Endodermal cell (in vitro differentiated cells): ENCODE measurements around the gene BCL2L12. TPM values are rescaled to one million over a fixed set of nuclear protein-coding genes. Genes with fewer than 3 reads are reported as not detected.

Experiments
- DNase-seq: peaks from one replicate; pipeline ENCODE4 v3.0.0-alpha.2; 2017
- H3K27ac ChIP-seq: 2 replicates; pipeline ENCODE4 v1.5.1; 2013; ENCODE audit warnings: mild to moderate bottlenecking, low read depth, low read length, moderate library complexity
- H3K27me3 ChIP-seq: 2 replicates; pipeline ENCODE4 v1.6.1; 2013; ENCODE audit warnings: mild to moderate bottlenecking, low read length, moderate library complexity; ENCODE audit not compliant: insufficient read depth, control insufficient read depth, poor library complexity, severe bottlenecking
- H3K36me3 ChIP-seq: 2 replicates; pipeline ENCODE4 v1.7.0; 2013; ENCODE audit warnings: mild to moderate bottlenecking, low read length, moderate library complexity; ENCODE audit not compliant: control insufficient read depth, insufficient read depth
- H3K4me1 ChIP-seq: one replicate; pipeline ENCODE4 v1.7.0; 2013; ENCODE audit warnings: low read length; ENCODE audit not compliant: control insufficient read depth, insufficient read depth
- H3K4me3 ChIP-seq: 2 replicates; pipeline ENCODE4 v1.5.1; 2013; ENCODE audit warnings: mild to moderate bottlenecking, low read length, moderate library complexity
- H3K9ac ChIP-seq: 2 replicates; pipeline ENCODE4 v1.6.1; 2013; ENCODE audit warnings: mild to moderate bottlenecking, low read length, moderate library complexity; ENCODE audit not compliant: poor library complexity, severe bottlenecking; ENCODE audit errors: extremely low read depth
- H3K9me3 ChIP-seq: 2 replicates; pipeline ENCODE4 v1.6.1; 2013; ENCODE audit warnings: mild to moderate bottlenecking, low read length, moderate library complexity; ENCODE audit not compliant: control insufficient read depth
- H3K27ac Mint-ChIP-seq: 2 replicates; pipeline ENCODE4 v1.8.0; 2020; ENCODE audit warnings: mixed read lengths
- H3K27me3 Mint-ChIP-seq: 2 replicates; pipeline ENCODE4 v1.8.0; 2021; ENCODE audit warnings: mild to moderate bottlenecking, mixed read lengths; ENCODE audit not compliant: insufficient read depth
- H3K36me3 Mint-ChIP-seq: 2 replicates; pipeline ENCODE4 v1.8.0; 2020; ENCODE audit warnings: low read depth, mixed read lengths
- H3K4me1 Mint-ChIP-seq: 2 replicates; pipeline ENCODE4 v1.8.0; 2020; ENCODE audit warnings: mixed read lengths
- H3K4me3 Mint-ChIP-seq: 2 replicates; pipeline ENCODE4 v1.8.0; 2020; ENCODE audit warnings: mild to moderate bottlenecking, moderate library complexity, mixed read lengths
- H3K9me3 Mint-ChIP-seq: 2 replicates; pipeline ENCODE4 v1.8.0; 2020; ENCODE audit warnings: mild to moderate bottlenecking, mixed read lengths
- CTCF ChIP-seq: fragments of 200-600 bp; sonication (generic); conservative IDR thresholded peaks from 2 replicates; pipeline ENCODE4 v1.5.0; 2021; ENCODE audit warnings: antibody characterized with exemption, mild to moderate bottlenecking
- WGBS, 2 experiments: methylation state at CpG; one replicate each; pipeline versions ENCODE4 v1.1.5 to v1.1.7; 2013; ENCODE audit warnings: missing lambda C conversion rate in 2 of 2, mixed read lengths in 1 of 2; ENCODE audit not compliant: insufficient coverage in 1 of 2, insufficient read length in 1 of 2; 5-methylcytosine and 5-hydroxymethylcytosine counted together
- total RNA-seq, 2 donors: library from RNA; stranded (reverse); fragmentation: NEBNext Ultra II Directional in 1 of 2; extraction: Animal tissue kit (Norgen Biotek cat#: 25700) in 1 of 2; gene quantifications; 2 replicates in 1 of 2; 3 replicates in 1 of 2; pipeline ENCODE4 v1.2.1, GENCODE V29; 2021

BCL2L12 gene
- total RNA-seq, 2 donors from 2014 or later, result 91.8 to 101 TPM

GRCh38 chr19:49645995-49646394 lies 19.7 kb upstream of the BCL2L12 start:
- H3K27me3 Mint-ChIP-seq, result no peaks in the 10 kb centered on the region
- H3K4me3 Mint-ChIP-seq, result no peak overlapping the region
- no peak for DNase-seq
- Histone ChIP-seq H3K36me3 (peaks cover 58% of the 10 kb centered on the region), H3K27me3 (no peaks in the 10 kb centered on the region), H3K9me3 (no peaks in the 10 kb centered on the region), H3K4me1 (peaks cover 4% of the 10 kb centered on the region), H3K27ac (no peak overlapping the region), H3K9ac (no peak overlapping the region), H3K4me3 (no peak overlapping the region)
- 83 to 95% methylated on average over 1 to 13 of the region's 13 CpGs for WGBS, 2 experiments
- H3K4me1 Mint-ChIP-seq, result peaks cover 23% of the 10 kb centered on the region
- TF ChIP-seq CTCF, result no peak
- H3K9me3 Mint-ChIP-seq, result no peaks in the 10 kb centered on the region
- H3K27ac Mint-ChIP-seq, result peak overlapping the region; percentile 10
- H3K36me3 Mint-ChIP-seq, result peaks cover 43% of the 10 kb centered on the region

GRCh38 chr19:49646586-49646985 lies 19.1 kb upstream of the BCL2L12 start:
- no peak for TF ChIP-seq CTCF
- Mint-ChIP-seq H3K27me3 (no peaks in the 10 kb centered on the region), H3K4me3 (no peak overlapping the region), H3K36me3 (peaks cover 43% of the 10 kb centered on the region), H3K9me3 (no peaks in the 10 kb centered on the region), H3K4me1 (peaks cover 21% of the 10 kb centered on the region), H3K27ac (peak overlapping the region; percentile 52)
- Histone ChIP-seq H3K4me1 (peaks cover 4% of the 10 kb centered on the region), H3K9me3 (no peaks in the 10 kb centered on the region), H3K4me3 (no peak overlapping the region), H3K9ac (no peak overlapping the region), H3K36me3 (peaks cover 58% of the 10 kb centered on the region), H3K27ac (no peak overlapping the region), H3K27me3 (no peaks in the 10 kb centered on the region)
- no peak for DNase-seq
- 95 to 97% methylated on average over 5 to 17 of the region's 17 CpGs for WGBS, 2 experiments

- Mint-ChIP-seq H3K27me3 (no peaks in the 10 kb centered on the region), H3K4me3 (no peak overlapping the region), H3K9me3 (no peaks in the 10 kb centered on the region), H3K27ac (no peak overlapping the region), H3K36me3 (peaks cover 57% of the 10 kb centered on the region), H3K4me1 (no peaks in the 10 kb centered on the region)
- WGBS, 2 experiments, result 96 to 97% methylated on average over 58 to 70 of the region's 72 CpGs
- Histone ChIP-seq H3K4me3 (no peak overlapping the region), H3K4me1 (no peaks in the 10 kb centered on the region), H3K27ac (no peak overlapping the region), H3K27me3 (no peaks in the 10 kb centered on the region), H3K36me3 (peaks cover 69% of the 10 kb centered on the region), H3K9ac (no peak overlapping the region), H3K9me3 (no peaks in the 10 kb centered on the region)
- no peak for TF ChIP-seq CTCF
- DNase-seq, result no peak
Measured at GRCh38 chr19:49651029-49651819, 14.5 kb upstream of the BCL2L12 start.
